Measurements from ENCODE around the gene BST1. TPM values are rescaled to one million over a fixed set of nuclear protein-coding genes. Genes with fewer than 3 reads are reported as not detected.

BST1 gene
- polyA plus RNA-seq, 3 donors: 140 to 297 (median 266) TPM

GRCh38 chr4:15684498-15684897 lies 18.4 kb upstream of the BST1 start:
- Histone ChIP-seq H3K36me3 (replicated peaks in 1 of 2; ENCODE audit: control insufficient read depth in 1 of 2, insufficient read depth in 2 of 2, low read length in 2 of 2) (peaks cover 7 to 26% of the 10 kb centered on the region in 2 donors), H3K4me2 (replicated peaks; ENCODE audit: extremely low read depth, low read length, poor library complexity, severe bottlenecking) (peak overlapping the region; percentile 92), H3K27ac (ENCODE audit: low read depth in 1 of 2, low read length in 2 of 2) (peak overlapping the region in 1 of 2 donors; percentile 39), H3K4me1 (ENCODE audit: control insufficient read depth in 1 of 2, insufficient read depth in 2 of 2, low read length in 2 of 2) (peaks cover 62 to 89% of the 10 kb centered on the region in 2 donors), H3K4me3 (replicated peaks in 1 of 3; ENCODE audit: low read depth in 2 of 3, low read length in 3 of 3) (peak overlapping the region in 1 of 3 experiments; percentile 96), H3K9ac (ENCODE audit: insufficient read depth, low read length, poor library complexity, severe bottlenecking) (no peak overlapping the region), H2AFZ (ENCODE audit: insufficient read depth, low read depth, low read length, poor library complexity, severe bottlenecking) (no peak overlapping the region), H3K27me3 (ENCODE audit: control insufficient read depth in 2 of 2, insufficient read depth in 2 of 2, low read length in 2 of 2) (no peaks in the 10 kb centered on the region), H3K9me3 (replicated peaks in 1 of 2; ENCODE audit: control insufficient read depth in 1 of 2, insufficient read depth in 1 of 2, low read length in 2 of 2) (no peaks in the 10 kb centered on the region), H3K79me2 (ENCODE audit: insufficient read depth, low read length) (peaks cover 99% of the 10 kb centered on the region), H4K20me1 (ENCODE audit: insufficient read depth, low read length) (no peaks in the 10 kb centered on the region)
- H3K27me3 Mint-ChIP-seq (ENCODE audit: low read depth in 3 of 3): no peaks in the 10 kb centered on the region
- H3K27ac Mint-ChIP-seq: peak overlapping the region in 4 of 7 donors; percentile 32 to 80 (median 56)
- no peak for TF ChIP-seq CTCF (IDR thresholded peaks at IDR 0.05)
- DNase-seq: no peak
- peak overlapping the region in 1 of 2 donors; percentile 12 for H3K4me3 Mint-ChIP-seq
- intact Hi-C loops (cut with micrococcal nuclease): loop anchor here in 1 of 2 donors (5.0 kb wide), 1 partner anchor 37 kb away; no protein-coding TSS in a partner anchor
- WGBS (ENCODE audit: insufficient coverage): no CpG with 5 or more reads among the region's 1 CpG
- H3K4me1 Mint-ChIP-seq: peaks cover 70% of the 10 kb centered on the region
- H3K9me3 Mint-ChIP-seq: peaks cover 0 to 2% (median 0%) of the 10 kb centered on the region in 7 donors
- H3K36me3 Mint-ChIP-seq: peaks cover 32 to 45% of the 10 kb centered on the region in 2 donors

- DNase-seq: no peak
- H2AFZ ChIP-seq (ENCODE audit: insufficient read depth, low read depth, low read length, poor library complexity, severe bottlenecking): no peak overlapping the region
- WGBS (ENCODE audit: insufficient coverage): no CpG with 5 or more reads among the region's 5 CpGs
- Mint-ChIP-seq H3K36me3 (peaks cover 32 to 46% of the 10 kb centered on the region in 2 donors), H3K27me3 (ENCODE audit: low read depth in 3 of 3) (no peaks in the 10 kb centered on the region), H3K4me3 (no peak overlapping the region), H3K4me1 (peaks cover 86% of the 10 kb centered on the region), H3K27ac (peak overlapping the region in 6 of 7 donors; percentile 19 to 92 (median 70)), H3K9me3 (peaks cover 0 to 2% (median 0%) of the 10 kb centered on the region in 7 donors)
- H3K27me3 ChIP-seq (ENCODE audit: control insufficient read depth in 2 of 2, insufficient read depth in 2 of 2, low read length in 2 of 2): no peaks in the 10 kb centered on the region
- H4K20me1 ChIP-seq (ENCODE audit: insufficient read depth, low read length): no peaks in the 10 kb centered on the region
- peaks cover 7 to 26% of the 10 kb centered on the region in 2 donors for H3K36me3 ChIP-seq (replicated peaks in 1 of 2; ENCODE audit: control insufficient read depth in 1 of 2, insufficient read depth in 2 of 2, low read length in 2 of 2)
- intact Hi-C loops (cut with micrococcal nuclease): no loop called here
- H3K27ac ChIP-seq (ENCODE audit: low read depth in 1 of 2, low read length in 2 of 2): peak overlapping the region in 1 of 2 donors; percentile 59
- H3K4me2 ChIP-seq (replicated peaks; ENCODE audit: extremely low read depth, low read length, poor library complexity, severe bottlenecking): no peak overlapping the region
- no peaks in the 10 kb centered on the region for H3K9me3 ChIP-seq (replicated peaks in 1 of 2; ENCODE audit: control insufficient read depth in 1 of 2, insufficient read depth in 1 of 2, low read length in 2 of 2)
- no peak overlapping the region for H3K9ac ChIP-seq (ENCODE audit: insufficient read depth, low read length, poor library complexity, severe bottlenecking)
- peaks cover 77% of the 10 kb centered on the region for H3K79me2 ChIP-seq (ENCODE audit: insufficient read depth, low read length)
- H3K4me1 ChIP-seq (ENCODE audit: control insufficient read depth in 1 of 2, insufficient read depth in 2 of 2, low read length in 2 of 2): peaks cover 77 to 100% of the 10 kb centered on the region in 2 donors
- no peak for TF ChIP-seq CTCF (IDR thresholded peaks at IDR 0.05)
- no peak overlapping the region for H3K4me3 ChIP-seq (replicated peaks in 1 of 3; ENCODE audit: low read depth in 2 of 3, low read length in 3 of 3)
These were observed 14.8 kb upstream of the BST1 start for GRCh38 chr4:15688051-15688450.
